DOHH2 (cell line): ENCODE data around the gene PSRC1.

Source experiments
- EZH2phosphoT487 ChIP-seq: fragments of 200-600 bp; sonication (generic); IDR thresholded peaks from 2 replicates; pipeline ENCODE4 v1.6.1; 2017; ENCODE audit warnings: borderline replicate concordance, mild to moderate bottlenecking, antibody characterized with exemption, low read length, moderate library complexity, mixed read lengths
- TF ChIP-seq, protein P1 (sequence below): fragments of 200-600 bp; sonication (generic); IDR thresholded peaks from one replicate; pipeline ENCODE4 v1.5.1; 2014; ENCODE audit warnings: antibody characterized with exemption, mild to moderate bottlenecking, low read depth, low read length; ENCODE audit not compliant: poor library complexity, severe bottlenecking

DNA sequence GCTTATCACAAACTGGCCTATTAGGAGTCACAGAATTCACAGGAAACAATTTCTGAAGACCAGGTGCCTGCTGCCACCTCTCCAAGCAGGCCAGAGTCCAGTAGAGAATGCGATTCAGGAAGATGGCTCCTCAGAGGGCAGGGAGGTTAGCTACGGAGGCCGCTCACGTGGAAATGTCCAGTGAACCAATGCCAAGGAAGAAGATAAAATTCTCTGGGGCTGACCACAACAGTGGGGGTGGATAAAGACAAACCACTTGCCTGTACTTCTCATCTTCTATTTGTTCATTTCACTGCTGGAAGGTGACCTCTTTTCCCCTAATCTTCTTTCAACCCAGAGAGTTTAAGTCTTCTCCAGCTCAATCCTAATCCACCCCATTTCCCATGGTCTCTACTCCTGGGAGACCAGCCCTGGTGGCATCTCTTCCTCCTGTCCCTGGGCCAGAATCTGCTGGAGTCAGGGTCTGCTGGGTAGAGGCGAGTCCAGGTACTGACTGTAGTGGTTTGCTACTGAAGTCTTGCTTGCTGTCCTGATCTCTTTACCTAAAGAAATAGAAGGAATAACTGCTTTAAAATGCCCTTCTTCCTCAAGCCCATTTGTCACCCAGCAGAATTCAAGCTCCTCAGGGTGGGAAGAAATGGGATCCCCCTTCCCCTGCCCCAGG lies 3.2 kb downstream of the PSRC1 start:
- TF ChIP-seq, protein P1, sequence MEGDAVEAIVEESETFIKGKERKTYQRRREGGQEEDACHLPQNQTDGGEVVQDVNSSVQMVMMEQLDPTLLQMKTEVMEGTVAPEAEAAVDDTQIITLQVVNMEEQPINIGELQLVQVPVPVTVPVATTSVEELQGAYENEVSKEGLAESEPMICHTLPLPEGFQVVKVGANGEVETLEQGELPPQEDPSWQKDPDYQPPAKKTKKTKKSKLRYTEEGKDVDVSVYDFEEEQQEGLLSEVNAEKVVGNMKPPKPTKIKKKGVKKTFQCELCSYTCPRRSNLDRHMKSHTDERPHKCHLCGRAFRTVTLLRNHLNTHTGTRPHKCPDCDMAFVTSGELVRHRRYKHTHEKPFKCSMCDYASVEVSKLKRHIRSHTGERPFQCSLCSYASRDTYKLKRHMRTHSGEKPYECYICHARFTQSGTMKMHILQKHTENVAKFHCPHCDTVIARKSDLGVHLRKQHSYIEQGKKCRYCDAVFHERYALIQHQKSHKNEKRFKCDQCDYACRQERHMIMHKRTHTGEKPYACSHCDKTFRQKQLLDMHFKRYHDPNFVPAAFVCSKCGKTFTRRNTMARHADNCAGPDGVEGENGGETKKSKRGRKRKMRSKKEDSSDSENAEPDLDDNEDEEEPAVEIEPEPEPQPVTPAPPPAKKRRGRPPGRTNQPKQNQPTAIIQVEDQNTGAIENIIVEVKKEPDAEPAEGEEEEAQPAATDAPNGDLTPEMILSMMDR: no peak
- no peak for TF ChIP-seq EZH2phosphoT487
